Measurements from ENCODE around the gene SETD7.
"Not testable (repeated sequence)": the region's sequence is repeated elsewhere in the genome, so short reads cannot be mapped to it uniquely, and the experiment has no call there.

SETD7 gene

DNA sequence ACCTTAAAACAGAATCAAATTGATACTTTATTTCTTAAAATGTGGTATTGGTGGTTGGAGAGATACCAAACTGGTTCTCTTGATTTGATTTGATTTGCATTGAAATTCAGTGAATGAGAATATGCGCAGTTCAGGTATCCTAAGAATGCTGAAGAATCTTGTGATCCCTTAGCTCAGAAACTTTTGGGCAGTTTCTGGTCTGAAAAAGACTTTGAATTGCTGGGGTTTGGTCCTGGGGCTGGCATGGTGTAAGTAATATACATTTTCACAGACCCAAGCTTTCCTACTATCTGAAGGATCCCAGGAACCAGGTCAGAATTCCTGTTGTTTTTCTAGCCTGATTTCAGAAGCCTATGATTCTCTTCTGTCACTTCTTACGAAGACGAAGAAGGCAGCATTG lies 95.5 kb downstream of the SETD7 start:
- no peak for DNase-seq

DNA sequence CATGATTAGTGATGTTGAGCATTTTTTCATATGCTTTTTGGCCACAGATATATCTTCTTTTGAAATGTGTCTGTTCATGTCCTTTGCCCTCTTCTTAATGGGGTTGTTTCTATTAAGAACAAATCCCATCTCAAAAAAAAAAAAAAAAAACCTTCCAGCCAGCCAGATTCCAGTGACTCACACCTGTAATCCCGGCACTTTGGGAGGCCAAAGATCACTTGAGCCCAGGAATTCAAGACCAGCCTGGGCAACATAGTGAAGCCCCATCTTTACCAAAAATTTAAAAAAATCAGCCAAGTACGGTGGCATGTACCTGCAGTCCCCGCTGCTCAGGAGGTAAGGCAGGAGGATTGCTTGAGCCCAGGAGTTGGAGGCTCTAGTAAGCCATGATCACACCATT lies 97.0 kb downstream of the SETD7 start:
- no peak for DNase-seq

DNA sequence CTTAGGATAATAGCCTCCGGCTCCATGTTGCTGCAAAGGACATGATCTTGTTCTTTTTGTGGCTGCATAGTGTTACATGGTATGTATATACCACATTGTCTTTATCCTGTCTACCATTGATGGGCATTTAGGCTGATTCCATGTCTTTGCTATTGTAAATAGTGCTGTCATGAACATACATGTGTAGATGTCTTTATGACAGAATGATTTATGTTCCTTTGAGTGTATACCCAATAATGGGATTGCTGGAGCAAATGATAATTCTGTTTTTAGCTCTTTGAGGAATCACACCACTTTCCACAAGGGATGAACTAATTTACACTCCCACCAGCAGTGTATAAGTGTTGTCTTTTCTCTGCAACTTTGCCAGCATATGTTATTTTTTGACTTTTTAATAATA lies 97.5 kb downstream of the SETD7 start:
- DNase-seq = no peak

DNA sequence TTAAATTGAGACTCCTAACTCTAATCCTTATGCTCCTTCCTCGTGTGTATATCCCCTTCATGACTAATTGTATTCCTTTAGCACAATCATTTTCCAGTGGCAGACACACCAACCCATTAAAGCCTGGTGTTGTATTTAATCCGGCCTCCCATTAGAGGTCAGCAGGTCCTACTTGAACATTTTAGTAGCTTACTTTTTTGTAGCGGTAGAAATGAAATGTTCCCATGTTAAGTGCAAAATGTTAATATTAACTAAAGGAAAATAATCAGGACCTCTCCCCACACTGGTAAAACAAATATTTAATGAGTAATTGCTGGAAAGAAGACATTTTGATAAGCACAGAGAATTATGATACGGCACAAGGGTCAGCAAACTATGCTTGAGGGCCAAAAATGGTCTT lies 98.7 kb downstream of the SETD7 start:
- DNase-seq = no peak

DNA sequence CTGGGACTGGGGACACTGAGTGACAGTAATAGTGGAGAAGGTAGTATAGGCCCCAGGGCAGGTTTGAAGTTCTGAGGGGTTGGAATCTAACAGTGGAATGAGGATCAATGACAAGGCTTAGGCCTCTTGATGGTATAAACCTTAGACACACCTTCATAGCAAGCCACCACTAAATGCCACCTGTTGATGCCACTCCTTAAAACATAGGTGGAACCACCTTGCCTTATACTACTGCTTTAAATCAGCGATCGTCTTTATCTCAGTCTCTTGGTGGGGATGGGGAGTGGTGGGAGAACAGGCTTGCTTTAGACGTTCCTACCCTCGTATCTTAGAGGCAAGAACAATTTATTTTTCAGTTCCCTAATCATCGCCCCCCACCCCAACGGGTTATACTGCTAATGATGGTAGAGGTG lies 100.9 kb downstream of the SETD7 start:
- no peak for DNase-seq

DNA sequence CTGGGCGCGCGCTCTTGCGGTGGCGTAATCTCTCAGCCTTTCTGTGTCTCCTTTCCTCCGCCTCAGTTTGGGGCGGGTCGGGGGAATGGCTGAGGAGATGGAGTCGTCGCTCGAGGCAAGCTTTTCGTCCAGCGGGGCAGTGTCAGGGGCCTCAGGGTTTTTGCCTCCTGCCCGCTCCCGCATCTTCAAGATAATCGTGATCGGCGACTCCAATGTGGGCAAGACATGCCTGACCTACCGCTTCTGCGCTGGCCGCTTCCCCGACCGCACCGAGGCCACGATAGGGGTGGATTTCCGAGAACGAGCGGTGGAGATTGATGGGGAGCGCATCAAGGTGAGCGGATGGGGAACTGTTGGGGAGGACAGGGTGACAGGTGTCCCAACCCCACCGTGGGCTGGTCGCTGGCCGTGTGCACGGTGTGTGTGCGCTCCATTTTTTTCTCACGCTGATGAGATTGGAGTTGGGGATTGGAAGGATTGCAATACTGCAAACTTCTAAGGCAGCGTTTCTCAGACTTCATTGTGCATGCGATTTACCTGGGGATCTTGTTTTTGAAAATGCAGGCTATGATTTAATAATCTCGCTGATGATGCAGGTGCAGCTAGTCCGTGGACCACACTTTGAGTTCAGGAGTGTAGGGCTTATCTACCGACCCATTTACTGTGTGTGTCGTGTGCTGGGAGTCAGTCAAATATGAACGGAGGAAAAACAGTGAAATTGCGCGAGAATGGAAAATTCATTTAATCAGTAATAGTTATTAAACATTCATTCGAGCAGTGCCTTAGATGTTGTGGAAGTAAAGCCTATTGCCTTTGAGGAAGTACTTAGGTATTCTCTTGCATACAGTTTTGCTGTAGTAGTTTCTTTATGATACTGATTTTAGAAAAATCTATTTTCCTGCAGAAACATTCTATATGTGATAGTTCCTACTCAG lies 101.6 kb downstream of the SETD7 start, which contains the start of gene RAB33B:
Gene RAB33B (plus strand): TSS at position 11 of the 935 bp plus-strand sequence. CDS start 75 bp downstream, at position 86.
- no peak for DNase-seq

DNA sequence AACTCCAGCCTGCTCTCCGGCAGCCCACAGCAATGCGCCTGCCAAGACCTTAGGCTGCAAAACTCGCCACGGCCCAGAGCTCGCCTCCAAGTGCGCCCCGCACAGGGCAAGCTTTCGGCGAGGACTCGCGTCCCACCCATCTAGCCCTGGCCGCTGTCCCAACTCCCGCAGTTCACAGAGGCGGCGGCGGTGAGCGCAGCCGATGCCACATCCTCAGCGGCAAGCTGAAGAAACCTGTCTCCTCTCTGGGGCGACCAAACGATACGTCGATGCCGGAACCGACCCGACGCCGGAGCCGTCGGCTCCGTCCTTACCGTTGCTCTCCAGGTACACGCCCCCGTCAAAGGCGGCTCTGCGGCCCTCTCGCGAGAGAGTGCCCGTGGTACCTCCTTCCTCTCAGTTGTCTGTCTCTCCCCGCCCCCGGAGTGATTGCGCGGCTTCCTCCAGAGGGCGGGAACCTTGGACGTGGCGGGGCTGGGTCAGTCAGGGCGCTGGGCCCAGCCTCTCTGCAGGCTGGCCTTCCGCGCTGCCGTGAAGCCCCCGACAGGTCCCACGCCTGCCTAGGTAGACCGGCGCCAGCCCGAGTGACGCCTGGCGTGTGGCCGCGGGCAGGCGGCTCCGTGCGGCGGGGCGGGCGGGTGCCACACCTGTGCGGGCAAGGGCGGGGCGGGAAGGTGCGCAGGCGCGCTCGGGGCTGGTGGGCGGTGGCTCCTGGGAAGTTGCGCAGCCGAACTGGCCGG lies 102.5 kb downstream of the SETD7 start:
- peak; percentile 92 for DNase-seq

DNA sequence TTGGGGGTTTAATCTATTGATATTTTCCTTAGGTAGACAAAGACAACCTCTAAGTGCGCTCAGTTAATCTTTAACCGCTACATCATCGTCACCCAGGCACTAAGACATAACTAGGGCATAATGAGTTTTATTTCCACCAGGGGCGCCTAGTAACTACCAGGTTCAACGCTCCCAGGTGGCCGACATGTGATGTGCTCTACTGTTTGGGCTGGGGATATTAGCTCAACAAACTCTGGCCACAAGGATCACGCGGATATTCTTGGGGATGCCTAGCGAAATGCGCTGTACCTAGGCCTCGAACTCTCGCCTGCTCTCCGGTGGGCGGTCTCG lies 103.0 kb downstream of the SETD7 start:
- DNase-seq = no peak

DNA sequence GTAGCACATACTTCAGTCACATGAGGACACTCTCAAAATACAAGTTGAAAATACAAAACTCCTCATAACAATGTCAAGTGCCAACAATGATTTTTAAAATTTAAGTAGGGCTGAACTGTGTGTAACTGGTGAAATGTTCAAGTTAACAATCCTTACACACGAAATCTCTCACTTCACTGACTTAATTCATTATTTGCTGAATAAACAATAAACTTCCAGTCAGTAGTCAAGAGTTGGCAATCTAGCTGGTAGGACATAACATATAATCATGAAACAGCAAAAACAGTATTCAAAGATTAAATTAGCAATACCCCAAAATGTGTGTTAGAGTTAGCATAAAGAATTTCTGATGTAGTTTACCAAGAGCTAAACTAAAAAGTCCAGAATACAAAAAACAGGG lies 104.0 kb downstream of the SETD7 start:
- no peak for DNase-seq

DNA sequence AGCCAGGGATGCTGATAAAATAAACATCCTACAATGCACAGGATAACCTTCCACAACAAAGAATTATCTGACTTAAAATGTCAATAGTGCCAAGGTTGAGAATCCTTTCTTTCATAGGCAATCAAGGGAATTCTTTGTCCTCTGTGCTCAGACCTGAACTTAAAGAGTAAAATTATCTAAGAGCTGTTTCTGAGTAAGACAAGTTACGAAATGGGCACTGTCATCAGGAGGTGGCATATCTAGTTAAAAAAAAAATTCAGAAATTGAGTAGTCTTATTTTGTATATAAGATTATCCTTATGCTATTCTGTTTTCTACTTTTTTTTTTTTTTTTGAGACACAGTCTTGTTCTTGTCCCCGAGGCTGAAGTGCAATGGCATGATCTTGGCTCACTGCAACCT lies 105.4 kb downstream of the SETD7 start:
- DNase-seq = no peak

DNA sequence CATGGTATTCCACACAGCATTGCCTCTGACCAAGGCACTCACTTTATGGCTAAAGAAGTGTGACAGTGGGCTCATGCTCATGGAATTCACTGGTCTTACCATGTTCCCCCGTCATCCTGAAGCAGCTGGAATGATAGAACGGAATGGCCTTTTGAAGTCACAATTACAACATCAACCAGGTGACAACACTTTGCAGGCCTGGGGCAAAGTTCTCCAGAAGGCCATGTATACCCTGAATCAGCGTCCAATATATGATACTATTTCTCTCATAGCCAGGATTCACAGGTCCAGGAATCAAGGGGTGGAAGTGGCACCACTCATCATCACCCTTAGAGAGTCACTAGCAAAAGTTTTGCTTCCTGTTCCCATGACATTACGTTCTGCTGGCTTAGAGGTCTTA lies 108.9 kb downstream of the SETD7 start:
- not testable (repeated sequence) for DNase-seq

Measured in NCI-H1048 (cell line).